Measurements from ENCODE around the gene TRIM2.

DNA sequence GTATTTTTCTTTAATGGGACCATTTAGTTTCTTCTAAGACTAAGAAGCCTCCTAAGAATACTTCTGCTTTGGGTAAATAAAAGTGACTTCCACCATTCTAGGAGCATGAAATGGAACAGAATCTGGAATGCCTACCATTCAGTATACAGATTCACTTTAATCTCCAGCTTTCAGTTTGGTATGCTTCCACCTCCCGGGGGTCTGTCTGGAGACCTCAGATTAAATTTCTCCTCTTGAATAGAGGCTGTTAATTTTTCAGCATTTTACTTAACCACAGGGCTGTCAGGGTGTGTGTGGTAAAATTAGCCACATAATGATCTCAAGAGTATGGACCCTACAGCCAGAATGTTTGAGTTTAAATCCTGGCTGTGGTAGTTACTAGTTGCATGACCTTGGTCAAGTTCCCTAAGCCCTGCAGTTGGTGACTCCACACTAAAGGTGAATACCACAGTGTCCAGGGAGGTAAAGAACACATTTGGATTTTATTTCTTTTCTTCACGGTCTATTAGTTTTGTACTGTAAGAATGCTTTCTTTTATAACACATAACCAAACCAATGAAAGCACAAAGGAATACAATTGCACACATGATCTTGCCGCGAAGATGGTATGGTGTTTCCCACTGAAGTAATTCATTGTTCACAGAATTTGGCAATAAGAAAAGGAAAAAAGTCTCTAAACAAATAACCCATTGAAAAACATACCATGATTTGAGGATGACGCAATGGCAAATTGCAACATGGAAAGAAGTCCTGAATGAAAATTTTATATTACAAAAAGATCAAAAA, 37.3 kb upstream of the TRIM2 start:
- TF ChIP-seq, protein P1, sequence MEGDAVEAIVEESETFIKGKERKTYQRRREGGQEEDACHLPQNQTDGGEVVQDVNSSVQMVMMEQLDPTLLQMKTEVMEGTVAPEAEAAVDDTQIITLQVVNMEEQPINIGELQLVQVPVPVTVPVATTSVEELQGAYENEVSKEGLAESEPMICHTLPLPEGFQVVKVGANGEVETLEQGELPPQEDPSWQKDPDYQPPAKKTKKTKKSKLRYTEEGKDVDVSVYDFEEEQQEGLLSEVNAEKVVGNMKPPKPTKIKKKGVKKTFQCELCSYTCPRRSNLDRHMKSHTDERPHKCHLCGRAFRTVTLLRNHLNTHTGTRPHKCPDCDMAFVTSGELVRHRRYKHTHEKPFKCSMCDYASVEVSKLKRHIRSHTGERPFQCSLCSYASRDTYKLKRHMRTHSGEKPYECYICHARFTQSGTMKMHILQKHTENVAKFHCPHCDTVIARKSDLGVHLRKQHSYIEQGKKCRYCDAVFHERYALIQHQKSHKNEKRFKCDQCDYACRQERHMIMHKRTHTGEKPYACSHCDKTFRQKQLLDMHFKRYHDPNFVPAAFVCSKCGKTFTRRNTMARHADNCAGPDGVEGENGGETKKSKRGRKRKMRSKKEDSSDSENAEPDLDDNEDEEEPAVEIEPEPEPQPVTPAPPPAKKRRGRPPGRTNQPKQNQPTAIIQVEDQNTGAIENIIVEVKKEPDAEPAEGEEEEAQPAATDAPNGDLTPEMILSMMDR (conservative IDR thresholded peaks at IDR 0.05 in 1 of 2, IDR thresholded peaks at IDR 0.05 in 1 of 2; ENCODE audit: low read depth in 1 of 2, low read length in 2 of 2), result no peak
- TF ChIP-seq EZH2 (IDR thresholded peaks at IDR 0.05; ENCODE audit: low read length, missing control alignments), result no peak
